ENCODE measurements around the gene AARSD1. TPM values are rescaled to one million over a fixed set of nuclear protein-coding genes. Genes with fewer than 3 reads are reported as not detected.

The AARSD1 gene
- total RNA-seq, 1 experiment from 2014 or later, result 29.8 TPM

GRCh38 chr17:42901535-42902229 lies 62.6 kb downstream of the AARSD1 start:
- Histone ChIP-seq H3K36me3 (no peaks in the 10 kb centered on the region), H3K27me3 (replicated peaks) (no peaks in the 10 kb centered on the region)
- no peak for DNase-seq (ENCODE audit: low read depth in 1 of 2, low spot score in 2 of 2)

More at GRCh38 chr17:42901535-42902229, 62.6 kb downstream of the AARSD1 start:
- Histone ChIP-seq H3K4me1 (replicated peaks) (no peaks in the 10 kb centered on the region), H3K9me3 (replicated peaks) (no peaks in the 10 kb centered on the region), H3K4me3 (no peak overlapping the region), H3K27ac (no peak overlapping the region)

Other genes starting within 250 kb of the AARSD1 start
- 5.2 and 16.3 TPM in 2 replicates for gene EZH1, start 219.4 kb downstream of the AARSD1 start, total RNA-seq (2014; rRNA removed; shearing (Covaris generic))
- not detected in 2 replicates for gene RAMP2, start 203.2 kb downstream of the AARSD1 start, total RNA-seq (2014; rRNA removed; shearing (Covaris generic))
- 57.2 and 101 TPM in 2 replicates for gene VPS25, start 191.0 kb downstream of the AARSD1 start, total RNA-seq (2014; rRNA removed; shearing (Covaris generic))
- 0.25 TPM in 1 of 2 replicates, not detected in the other for gene WNK4, start 183.8 kb downstream of the AARSD1 start, total RNA-seq (2014; rRNA removed; shearing (Covaris generic))
- gene COA3, start 165.8 kb downstream of the AARSD1 start, total RNA-seq (2014; rRNA removed; shearing (Covaris generic)), result 85.0 and 110 TPM in 2 replicates
- 0.18 TPM in 1 of 2 replicates, not detected in the other for gene CNTD1, start 165.6 kb downstream of the AARSD1 start, total RNA-seq (2014; rRNA removed; shearing (Covaris generic))
- gene BECN1, start 140.2 kb downstream of the AARSD1 start, total RNA-seq (2014; rRNA removed; shearing (Covaris generic)), result 69.9 and 87.8 TPM in 2 replicates
- gene PSME3, start 131.1 kb downstream of the AARSD1 start, total RNA-seq (2014; rRNA removed; shearing (Covaris generic)), result 109 and 122 TPM in 2 replicates
- 0.42 TPM in 1 of 2 replicates, not detected in the other for gene AOC2, start 119.9 kb downstream of the AARSD1 start, total RNA-seq (2014; rRNA removed; shearing (Covaris generic))
- not detected in 2 replicates for gene AOC3, start 113.3 kb downstream of the AARSD1 start, total RNA-seq (2014; rRNA removed; shearing (Covaris generic))
- gene G6PC1, start 63.7 kb downstream of the AARSD1 start, total RNA-seq (2014; rRNA removed; shearing (Covaris generic)), result not detected in 2 replicates
- 1.2 and 2.1 TPM in 2 replicates for gene PTGES3L, start 15.6 kb upstream of the AARSD1 start, total RNA-seq (2014; rRNA removed; shearing (Covaris generic))
- 5.7 and 17.0 TPM in 2 replicates for gene RUNDC1, start 16.1 kb upstream of the AARSD1 start, total RNA-seq (2014; rRNA removed; shearing (Covaris generic))
- gene RPL27, start 34.0 kb upstream of the AARSD1 start, total RNA-seq (2014; rRNA removed; shearing (Covaris generic)), result 605 and 1,189 TPM in 2 replicates
- gene IFI35, start 42.3 kb upstream of the AARSD1 start, total RNA-seq (2014; rRNA removed; shearing (Covaris generic)), result 16.4 and 17.7 TPM in 2 replicates
- 125 and 144 TPM in 2 replicates for gene VAT1, start 57.9 kb upstream of the AARSD1 start, total RNA-seq (2014; rRNA removed; shearing (Covaris generic))
- gene RND2, start 60.8 kb upstream of the AARSD1 start, total RNA-seq (2014; rRNA removed; shearing (Covaris generic)), result 0.03 TPM in 1 of 2 replicates, not detected in the other
- gene BRCA1, start 160.9 kb upstream of the AARSD1 start, total RNA-seq (2014; rRNA removed; shearing (Covaris generic)), result 44.4 and 47.1 TPM in 2 replicates
- 57.4 and 96.2 TPM in 2 replicates for gene NBR1, start 206.8 kb upstream of the AARSD1 start, total RNA-seq (2014; rRNA removed; shearing (Covaris generic))
- gene TMEM106A, start 247.4 kb upstream of the AARSD1 start, total RNA-seq (2014; rRNA removed; shearing (Covaris generic)), result 3.9 and 6.2 TPM in 2 replicates

Measured in SJSA1 (cell line).